T-helper 17 cell (primary cell): Measurements from ENCODE around the gene FBLN2. TPM values are rescaled to one million over a fixed set of nuclear protein-coding genes. Genes with fewer than 3 reads are reported as not detected.

Experiments used
- ATAC-seq: fragments of 150-1000 bp; cut with Tn5 transposase; 2 replicates; pipeline ENCODE4 v1.10.0; 2021; ENCODE audit warnings: mild to moderate bottlenecking, moderate library complexity
- DNase-seq, 3 donors: peaks; one replicate each; pipeline versions ENCODE4 v3.0.0 to v3.0.0-alpha.2; 2020 to 2021
- H3K9me3 ChIP-seq: one replicate; pipeline ENCODE4 v1.7.0; 2013; ENCODE audit warnings: low read length, mild to moderate bottlenecking; ENCODE audit not compliant: control insufficient read depth, poor library complexity, severe bottlenecking
- H3K27ac Mint-ChIP-seq: one replicate; pipeline ENCODE4 v1.8.0; 2022; ENCODE audit warnings: mild to moderate bottlenecking, moderate library complexity, mixed read lengths
- H3K27me3 Mint-ChIP-seq: one replicate; pipeline ENCODE4 v1.8.0; 2022; ENCODE audit warnings: mixed read lengths
- H3K36me3 Mint-ChIP-seq: one replicate; pipeline ENCODE4 v1.8.0; 2022; ENCODE audit warnings: low read depth, mixed read lengths
- H3K4me1 Mint-ChIP-seq: one replicate; pipeline ENCODE4 v1.8.0; 2022; ENCODE audit warnings: mild to moderate bottlenecking, mixed read lengths
- H3K4me3 Mint-ChIP-seq: one replicate; pipeline ENCODE4 v1.8.0; 2022; ENCODE audit warnings: mild to moderate bottlenecking, moderate library complexity, mixed read lengths
- total RNA-seq, 4 donors: library from RNA in 2 of 4; stranded (reverse) in 2 of 4; gene quantifications; one replicate each; pipeline ENCODE4 v1.2.3 and lab custom pipeline; 2022 to 2026

Gene FBLN2
- total RNA-seq, 2 donors from 2014 or later, result 1.5 TPM; not detected in 1

GRCh38 chr3:13613343-13614190 is 64.6 kb downstream of the FBLN2 start:
- H3K4me3 Mint-ChIP-seq, result no peak overlapping the region
- no peaks in the 10 kb centered on the region for H3K9me3 ChIP-seq
- peaks cover 16% of the 10 kb centered on the region for H3K27me3 Mint-ChIP-seq
- peaks cover under 1% of the 10 kb centered on the region for H3K36me3 Mint-ChIP-seq
- H3K4me1 Mint-ChIP-seq, result no peaks in the 10 kb centered on the region
- ATAC-seq (no peak), DNase-seq (no peak)
- no peak overlapping the region for H3K27ac Mint-ChIP-seq

GRCh38 chr3:13614607-13615006 is 65.7 kb downstream of the FBLN2 start:
- H3K36me3 Mint-ChIP-seq, result no peaks in the 10 kb centered on the region
- ATAC-seq, result no peak
- DNase-seq, result no peak
- H3K27me3 Mint-ChIP-seq, result peaks cover 13% of the 10 kb centered on the region
- H3K27ac Mint-ChIP-seq, result no peak overlapping the region
- no peak overlapping the region for H3K4me3 Mint-ChIP-seq
- H3K9me3 ChIP-seq, result no peaks in the 10 kb centered on the region
- H3K4me1 Mint-ChIP-seq, result no peaks in the 10 kb centered on the region

DNA sequence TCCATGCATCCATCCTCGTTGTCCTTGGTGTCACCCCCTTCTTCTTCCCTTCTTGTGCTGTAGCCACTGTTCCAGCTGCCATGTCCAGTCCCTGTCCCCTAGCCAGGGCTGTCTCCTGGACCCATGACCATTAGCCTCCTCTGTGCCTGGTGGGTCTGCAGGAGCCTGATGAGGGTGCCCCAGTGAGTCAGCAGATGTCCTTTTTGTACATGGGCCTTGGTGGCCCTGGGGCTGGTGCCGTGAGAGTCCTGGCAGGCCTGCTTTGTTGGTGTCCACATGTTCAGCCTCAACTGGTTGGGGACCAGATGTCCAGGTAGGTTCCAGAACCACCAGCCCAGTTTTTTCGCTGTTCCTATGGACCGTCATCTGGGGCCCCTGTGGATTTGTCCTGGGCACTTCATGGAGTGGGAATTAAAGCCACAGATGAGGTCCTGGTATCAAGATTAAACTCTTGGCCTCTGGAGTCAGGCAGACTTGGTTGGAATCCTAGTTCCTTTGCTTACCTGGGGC is 66.1 kb downstream of the FBLN2 start:
- Mint-ChIP-seq H3K4me3 (no peak overlapping the region), H3K36me3 (no peaks in the 10 kb centered on the region), H3K27me3 (peaks cover 12% of the 10 kb centered on the region), H3K27ac (no peak overlapping the region), H3K4me1 (no peaks in the 10 kb centered on the region)
- ATAC-seq (no peak), DNase-seq (no peak)
- H3K9me3 ChIP-seq, result no peaks in the 10 kb centered on the region

- DNase-seq, result no peak
These were observed 67.4 kb downstream of the FBLN2 start for GRCh38 chr3:13616359-13616758.

GRCh38 chr3:13617097-13617738 is 68.3 kb downstream of the FBLN2 start:
- no peaks in the 10 kb centered on the region for H3K9me3 ChIP-seq
- no peak overlapping the region for H3K27ac Mint-ChIP-seq
- peaks cover 5% of the 10 kb centered on the region for H3K4me1 Mint-ChIP-seq
- peaks cover 9% of the 10 kb centered on the region for H3K27me3 Mint-ChIP-seq
- no peak overlapping the region for H3K4me3 Mint-ChIP-seq
- DNase-seq, result no peak
- H3K36me3 Mint-ChIP-seq, result peaks cover 2% of the 10 kb centered on the region
- no peak for ATAC-seq

More at GRCh38 chr3:13616359-13616758, 67.4 kb downstream of the FBLN2 start:
- Mint-ChIP-seq H3K4me1 (no peaks in the 10 kb centered on the region), H3K4me3 (no peak overlapping the region), H3K27ac (no peak overlapping the region), H3K27me3 (peaks cover 5% of the 10 kb centered on the region), H3K36me3 (no peaks in the 10 kb centered on the region)
- ATAC-seq, result no peak
- H3K9me3 ChIP-seq, result no peaks in the 10 kb centered on the region

DNA sequence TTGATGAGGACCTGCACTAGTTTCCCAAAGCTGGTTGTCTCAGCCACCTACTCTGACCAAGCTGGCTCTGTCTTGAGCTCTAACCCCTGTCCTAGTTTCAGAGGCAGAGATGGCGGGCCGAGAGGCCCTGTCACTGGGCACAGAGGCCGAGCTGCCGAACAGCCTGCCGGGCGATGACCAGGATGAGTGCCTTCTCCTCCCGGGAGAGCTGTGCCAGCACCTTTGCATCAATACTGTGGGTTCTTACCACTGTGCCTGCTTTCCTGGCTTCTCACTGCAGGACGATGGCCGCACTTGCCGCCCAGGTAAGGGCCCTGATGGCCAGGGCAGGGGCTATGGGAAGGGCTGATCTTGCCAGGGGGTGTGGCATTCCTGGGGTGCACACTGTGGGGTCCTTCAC is 69.1 kb downstream of the FBLN2 start:
- Mint-ChIP-seq H3K36me3 (peaks cover 2% of the 10 kb centered on the region), H3K27ac (no peak overlapping the region), H3K4me1 (peaks cover 5% of the 10 kb centered on the region), H3K4me3 (no peak overlapping the region), H3K27me3 (peaks cover 9% of the 10 kb centered on the region)
- no peaks in the 10 kb centered on the region for H3K9me3 ChIP-seq
- ATAC-seq (no peak), DNase-seq (no peak)

- Mint-ChIP-seq H3K27me3 (peaks cover 14% of the 10 kb centered on the region), H3K36me3 (peaks cover 2% of the 10 kb centered on the region), H3K27ac (no peak overlapping the region), H3K4me3 (no peak overlapping the region), H3K4me1 (peaks cover 8% of the 10 kb centered on the region)
- DNase-seq, result no peak
- H3K9me3 ChIP-seq, result no peaks in the 10 kb centered on the region
- ATAC-seq, result no peak
These were observed 69.9 kb downstream of the FBLN2 start for GRCh38 chr3:13618836-13619235.

DNA sequence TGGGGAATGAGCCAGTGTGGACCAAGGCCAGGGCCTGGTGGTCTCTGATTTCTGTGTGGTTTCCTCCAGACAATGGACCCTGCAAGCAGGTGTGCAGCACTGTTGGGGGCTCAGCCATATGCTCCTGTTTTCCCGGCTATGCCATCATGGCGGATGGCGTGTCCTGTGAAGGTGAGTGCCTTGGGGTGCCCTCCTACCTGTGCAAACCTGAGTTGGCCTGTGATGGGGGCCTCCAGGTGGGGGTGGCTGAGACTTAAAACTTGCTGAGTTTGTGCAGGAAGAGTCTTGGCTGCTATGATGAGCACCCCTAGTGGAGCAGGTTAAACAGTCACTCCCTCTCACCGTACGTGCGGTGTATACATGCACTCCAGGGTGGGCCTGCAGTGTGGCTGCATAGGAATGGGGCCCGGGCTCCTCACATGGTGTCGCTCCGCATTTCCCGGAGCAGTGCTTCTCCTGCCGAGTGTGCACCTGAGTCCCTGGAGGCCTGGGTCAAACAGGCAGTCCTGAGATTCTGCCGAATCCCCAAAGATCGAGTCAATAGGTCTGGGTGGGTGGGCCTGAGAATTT is 70.8 kb downstream of the FBLN2 start:
- Mint-ChIP-seq H3K4me3 (no peak overlapping the region), H3K4me1 (peaks cover 8% of the 10 kb centered on the region), H3K36me3 (peaks cover 2% of the 10 kb centered on the region), H3K27ac (no peak overlapping the region), H3K27me3 (peaks cover 14% of the 10 kb centered on the region)
- DNase-seq (no peak), ATAC-seq (no peak)
- no peaks in the 10 kb centered on the region for H3K9me3 ChIP-seq

DNA sequence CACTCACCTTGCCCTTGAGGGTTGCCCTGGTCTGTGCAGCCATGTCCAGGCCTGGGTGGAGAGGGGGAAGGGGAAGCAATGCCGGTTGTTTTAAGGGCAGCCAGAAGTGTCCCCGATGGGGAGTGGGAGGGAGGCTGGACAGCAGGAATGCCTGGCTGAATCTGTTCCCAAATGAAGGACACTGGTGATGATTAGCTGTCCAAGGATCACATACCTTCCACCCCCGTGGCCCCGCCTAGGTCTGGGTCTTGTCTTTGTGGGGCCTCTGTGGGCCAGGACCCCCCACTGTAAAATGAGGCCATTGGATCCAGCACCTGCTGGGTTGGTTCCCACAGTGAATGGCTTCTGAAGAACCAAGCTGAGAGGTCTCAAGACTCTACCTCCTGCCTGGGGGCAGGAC is 71.4 kb downstream of the FBLN2 start:
- no peaks in the 10 kb centered on the region for H3K9me3 ChIP-seq
- ATAC-seq (no peak), DNase-seq (no peak)
- H3K27me3 Mint-ChIP-seq, result peaks cover 14% of the 10 kb centered on the region
- peaks cover 2% of the 10 kb centered on the region for H3K36me3 Mint-ChIP-seq
- peaks cover 8% of the 10 kb centered on the region for H3K4me1 Mint-ChIP-seq
- no peak overlapping the region for H3K4me3 Mint-ChIP-seq
- H3K27ac Mint-ChIP-seq, result no peak overlapping the region

DNA sequence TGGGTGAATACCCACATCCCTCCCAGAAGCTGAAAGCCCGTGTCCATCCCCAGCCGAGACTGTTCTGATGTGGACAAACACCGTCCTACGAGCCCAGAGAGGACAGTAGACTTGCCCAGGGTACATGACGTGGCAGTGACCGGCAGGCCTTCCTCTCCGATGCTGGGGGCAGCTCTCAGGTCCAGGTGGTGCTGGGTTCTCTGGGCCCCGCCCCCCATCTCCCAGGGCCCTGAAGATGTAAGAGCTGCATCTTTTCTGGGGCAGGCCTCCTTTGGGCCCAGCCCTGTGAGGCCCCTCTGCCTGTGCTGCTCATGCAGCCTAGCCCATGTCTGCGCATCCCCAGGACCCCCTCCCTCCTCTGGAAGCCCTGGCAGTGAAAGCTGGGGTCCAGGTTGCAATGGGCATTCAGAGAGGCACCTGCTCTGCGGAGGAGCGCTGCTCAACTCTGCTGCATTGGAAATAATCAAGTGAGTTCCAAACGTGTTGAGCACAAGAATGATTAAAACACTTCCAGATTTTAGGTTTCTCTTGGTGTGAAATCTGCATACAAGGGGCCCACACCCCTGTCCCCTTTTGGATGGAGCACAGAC is 71.9 kb downstream of the FBLN2 start:
- peaks cover 8% of the 10 kb centered on the region for H3K4me1 Mint-ChIP-seq
- peaks cover 14% of the 10 kb centered on the region for H3K27me3 Mint-ChIP-seq
- H3K27ac Mint-ChIP-seq, result no peak overlapping the region
- H3K9me3 ChIP-seq, result no peaks in the 10 kb centered on the region
- DNase-seq (no peak), ATAC-seq (no peak)
- no peak overlapping the region for H3K4me3 Mint-ChIP-seq
- H3K36me3 Mint-ChIP-seq, result peaks cover 2% of the 10 kb centered on the region

GRCh38 chr3:13621381-13622221 is 72.7 kb downstream of the FBLN2 start:
- Mint-ChIP-seq H3K27ac (no peak overlapping the region), H3K4me3 (peak overlapping the region; percentile 67)

GRCh38 chr3:13622356-13622755 is 73.4 kb downstream of the FBLN2 start:
- H3K9me3 ChIP-seq, result no peaks in the 10 kb centered on the region
- Mint-ChIP-seq H3K27me3 (peaks cover 14% of the 10 kb centered on the region), H3K4me3 (peak overlapping the region; percentile 28), H3K27ac (no peak overlapping the region), H3K36me3 (peaks cover 2% of the 10 kb centered on the region), H3K4me1 (peaks cover 8% of the 10 kb centered on the region)
- ATAC-seq, result no peak
- no peak for DNase-seq

More at GRCh38 chr3:13621381-13622221, 72.7 kb downstream of the FBLN2 start:
- H3K4me1 Mint-ChIP-seq, result peaks cover 8% of the 10 kb centered on the region
- DNase-seq (no peak), ATAC-seq (peak; percentile 83)
- H3K36me3 Mint-ChIP-seq, result peaks cover 2% of the 10 kb centered on the region
- peaks cover 14% of the 10 kb centered on the region for H3K27me3 Mint-ChIP-seq
- no peaks in the 10 kb centered on the region for H3K9me3 ChIP-seq
